GM12878 (cell line): ENCODE results near the gene KCNC1. TPM values are rescaled to one million over a fixed set of nuclear protein-coding genes. Genes with fewer than 3 reads are reported as not detected.

ENCODE experiments used
- ATAC-seq: fragments of 200-7000 bp; cut with Tn5 transposase; 3 replicates; pipeline ENCODE4 v1.9.1; 2020; ENCODE audit warnings: mild to moderate bottlenecking, moderate library complexity
- BruUV-seq: library from RNA; stranded (reverse); fragments of 400-500 nt; replicated peaks from 2 replicates; lab custom pipeline; 2021; lab: Mats Ljungman, UMichigan
- CTCF ChIA-PET: fragments of 300-600 bp; sonication (Branson Sonifier 250); formaldehyde crosslinking; extraction: SDS; loops from one replicate; lab custom pipeline; 2021; ENCODE audit warnings: inconsistent platforms; lab: Yijun Ruan, JAX
- POLR2A ChIA-PET: fragments of 350-600 bp; formaldehyde crosslinking; extraction: SDS; loops from one replicate; lab custom pipeline; 2021; ENCODE audit warnings: inconsistent platforms; lab: Charles Lee
- RAD21 ChIA-PET: fragments of 300-600 bp; sonication (Branson Sonifier 250); formaldehyde crosslinking; loops from one replicate; lab custom pipeline; 2023; ENCODE audit warnings: antibody characterized with exemption; ENCODE audit not compliant: unreplicated experiment; lab: Charles Lee
- SMC1A ChIA-PET: fragments of 300-600 bp; sonication (Branson Sonifier 250); formaldehyde crosslinking; loops from one replicate; lab custom pipeline; 2023; ENCODE audit not compliant: unreplicated experiment, uncharacterized antibody; lab: Charles Lee
- DNase-seq: peaks from one replicate; pipeline ENCODE4 v3.0.0-alpha.2; 2011; ENCODE audit warnings: low read depth, low spot score
- FAIRE-seq: peaks from 3 replicates; lab custom pipeline; 2011; peaks lifted over from hg19 to GRCh38; lab: Jason Lieb, UNC
- H2AFZ ChIP-seq: 2 replicates; pipeline ENCODE4 v1.6.0; 2011; ENCODE audit warnings: low read depth, low read length, control low read depth; ENCODE audit not compliant: control insufficient read depth
- H3K27ac ChIP-seq: 2 replicates; pipeline ENCODE4 v1.5.1; 2011; ENCODE audit warnings: control low read depth; ENCODE audit not compliant: control insufficient read depth, insufficient read depth
- H3K27me3 ChIP-seq, 2 experiments: replicated peaks in 1 of 2; 2 replicates each; pipeline versions ENCODE4 v1.6.0 to v1.6.1; 2011; ENCODE audit warnings: low read length in 1 of 2; ENCODE audit not compliant: control insufficient read depth in 2 of 2, insufficient read depth in 2 of 2
- H3K36me3 ChIP-seq, 2 experiments: 2 replicates each; pipeline ENCODE4 v1.5.1; 2011; ENCODE audit warnings: low read length in 1 of 2; ENCODE audit not compliant: control insufficient read depth in 2 of 2, insufficient read depth in 2 of 2
- H3K4me1 ChIP-seq: 2 replicates; pipeline ENCODE4 v1.6.1; 2011; ENCODE audit warnings: mild to moderate bottlenecking, low read length, moderate library complexity, mixed read lengths; ENCODE audit not compliant: control insufficient read depth, insufficient read depth
- H3K4me2 ChIP-seq: 2 replicates; pipeline ENCODE4 v1.6.0; 2011; ENCODE audit warnings: control low read depth; ENCODE audit not compliant: control insufficient read depth, insufficient read depth
- H3K4me3 ChIP-seq: fragments of 200-600 bp; sonication (generic); 2 replicates; pipeline ENCODE4 v1.5.1; 2016
- H3K79me2 ChIP-seq: 2 replicates; pipeline ENCODE4 v1.6.0; 2011; ENCODE audit warnings: low read length; ENCODE audit not compliant: control insufficient read depth, insufficient read depth
- H3K9ac ChIP-seq: 2 replicates; pipeline ENCODE4 v1.8.0; 2011; ENCODE audit warnings: low read length, control low read depth, mixed read lengths; ENCODE audit not compliant: control insufficient read depth, insufficient read depth
- H3K9me3 ChIP-seq: replicated peaks from 3 replicates; pipeline ENCODE4 v1.5.1; 2011; ENCODE audit warnings: mild to moderate bottlenecking, low read length; ENCODE audit not compliant: control insufficient read depth, insufficient read depth
- H4K20me1 ChIP-seq: 2 replicates; pipeline ENCODE4 v1.6.0; 2011; ENCODE audit not compliant: control insufficient read depth, insufficient read depth
- CEBPB ChIP-seq, 2 experiments: fragments of 150-350 bp in 1 of 2; IDR thresholded peaks; 2 replicates each; pipeline ENCODE4 v1.6.1; 2012 to 2014; ENCODE audit warnings: low read depth in 2 of 2, low read length in 2 of 2, borderline replicate concordance in 1 of 2, inconsistent platforms in 1 of 2
- CHD1 ChIP-seq: IDR thresholded peaks from 2 replicates; pipeline ENCODE4 v1.6.1; 2012; ENCODE audit warnings: low read depth, low read length, improper control_type of control experiment
- ESRRA ChIP-seq: IDR thresholded peaks from 2 replicates; pipeline ENCODE4 v1.6.1; 2012; ENCODE audit warnings: mild to moderate bottlenecking, low read length, improper control_type of control experiment
- POLR2AphosphoS5 ChIP-seq: IDR thresholded peaks from 2 replicates; pipeline ENCODE4 v1.6.1; 2011; ENCODE audit warnings: mild to moderate bottlenecking, low read length, inconsistent platforms
- WGBS: methylation state at CpG from one replicate; pipeline ENCODE4 v1.1.6; 2016; ENCODE audit warnings: low lambda C conversion rate; ENCODE audit not compliant: insufficient replicate concordance, insufficient coverage; ENCODE audit errors: missing lambda C conversion rate; 5-methylcytosine and 5-hydroxymethylcytosine counted together
- in situ Hi-C: fragments of 300-500 bp; cut with MboI; formaldehyde crosslinking; loops from 9 replicates; pipeline ENCODE4 v1.14.3; 2018; ENCODE audit warnings: mixed read lengths
- intact Hi-C: fragments of 100-400 bp; cut with micrococcal nuclease; formaldehyde crosslinking; loops from one replicate; pipeline ENCODE4 v1.14.2; 2022; ENCODE audit not compliant: unreplicated experiment
- polyA plus RNA-seq, 11 experiments: library from polyadenylated mRNA; depleted of rRNA in 4 of 11; unstranded in 6 of 11; stranded (reverse) in 5 of 11; fragments of >200 nt; fragmentation: Nextera tagmentation in 4 of 11; fragmentation: Illumina TruSeq in 1 of 11; extraction: Ambion mirVana in 4 of 11; extraction: Trizol in 1 of 11; gene quantifications; 1 replicate in 1 of 11; 2 replicates in 10 of 11; pipeline versions ENCODE4 v1.2.1 to v1.2.3, GENCODE V29; 2011 to 2016; ENCODE audit warnings: inconsistent platforms in 2 of 11, missing spikeins in 2 of 11, low read depth in 1 of 11
- total RNA-seq, 4 experiments: library from RNA; depleted of rRNA in 3 of 4; stranded (reverse); fragments of >200 nt in 3 of 4; fragmentation: Illumina TruSeq in 1 of 4; extraction: Trizol in 1 of 4; gene quantifications; 2 replicates each; pipeline versions ENCODE4 v1.2.1 to v1.2.3, GENCODE V29; 2013 to 2021

The KCNC1 gene
- total and polyA plus RNA-seq, 10 of the 15 experiments (the other 5 are each of a cell fraction or from before 2014, with no cell fraction given), result 0.27 to 0.34 TPM; not detected in 8

GRCh38 chr11:17763244-17763643 is 28.7 kb downstream of the KCNC1 start:
- no TSS peak for BruUV-seq
- no peak overlapping the region for H3K4me3 ChIP-seq
- 66% methylated on average over 6 of the region's 7 CpGs for WGBS
- in situ Hi-C loops, result loop anchor here (5.0 kb wide), 1 partner anchor 214 kb away; no protein-coding TSS in a partner anchor
- no peaks in the 10 kb centered on the region for H3K9me3 ChIP-seq
- no peaks in the 10 kb centered on the region for H4K20me1 ChIP-seq
- no peak overlapping the region for H3K9ac ChIP-seq
- no peak for ATAC-seq
- H2AFZ ChIP-seq, result no peak overlapping the region
- FAIRE-seq, result no peak
- TF ChIP-seq ESRRA, result no peak
- TF ChIP-seq CHD1, result no peak
- TF ChIP-seq CEBPB (IDR thresholded peaks at IDR 0.05; ENCODE audit: borderline replicate concordance in 1 of 2, low read depth in 2 of 2, low read length in 2 of 2), result no peak
- DNase-seq, result no peak
- ChIA-PET POLR2A (no interaction called here), CTCF (interaction anchor here (5.6 kb wide), 1 partner anchor 216 kb away, joined by 77 read pairs; no protein-coding TSS in a partner anchor), SMC1A (no interaction called here), RAD21 (no interaction called here)
- intact Hi-C loops, result no loop called here
- H3K4me1 ChIP-seq, result no peaks in the 10 kb centered on the region
- H3K79me2 ChIP-seq, result no peaks in the 10 kb centered on the region
- H3K4me2 ChIP-seq, result no peak overlapping the region
- no peaks in the 10 kb centered on the region for H3K27me3 ChIP-seq
- H3K36me3 ChIP-seq, result no peaks in the 10 kb centered on the region
- H3K27ac ChIP-seq, result no peak overlapping the region

DNA sequence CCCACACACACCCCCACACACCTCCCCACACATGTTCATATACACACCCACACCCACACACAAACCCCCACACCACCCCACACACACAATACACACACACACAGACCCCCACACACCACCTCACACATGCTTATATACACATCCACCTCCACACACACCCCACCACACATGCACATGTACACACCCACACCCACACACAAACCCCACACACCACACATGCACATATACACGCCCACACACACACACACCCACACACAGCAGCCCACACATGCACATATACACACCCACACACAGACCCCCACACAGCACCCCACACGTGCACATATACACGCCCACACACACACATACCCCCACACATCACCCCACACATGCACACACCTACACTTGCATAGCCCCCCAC is 29.1 kb downstream of the KCNC1 start:
- Histone ChIP-seq H3K4me2 (no peak overlapping the region), H3K4me1 (no peaks in the 10 kb centered on the region)
- no peak for ATAC-seq
- TF ChIP-seq POLR2AphosphoS5, result no peak
- TF ChIP-seq, all 136 proteins: peak for 0
- Histone ChIP-seq H3K27me3 (no peaks in the 10 kb centered on the region), H3K27ac (no peak overlapping the region), H3K4me3 (no peak overlapping the region), H3K9ac (no peak overlapping the region), H3K9me3 (no peaks in the 10 kb centered on the region), H3K36me3 (no peaks in the 10 kb centered on the region), H3K79me2 (no peaks in the 10 kb centered on the region), H4K20me1 (no peaks in the 10 kb centered on the region), H2AFZ (no peak overlapping the region)
- in situ Hi-C loops, result loop anchor here (5.0 kb wide), 1 partner anchor 214 kb away; no protein-coding TSS in a partner anchor
- DNase-seq (no peak), FAIRE-seq (no peak)
- RAD21 ChIA-PET, result no interaction called here
- POLR2A ChIA-PET, result no interaction called here
- SMC1A ChIA-PET, result no interaction called here
- intact Hi-C loops, result no loop called here
- BruUV-seq, result no TSS peak
- CTCF ChIA-PET, result interaction anchor here (5.6 kb wide), 1 partner anchor 216 kb away, joined by 77 read pairs; no protein-coding TSS in a partner anchor
- WGBS, result 2% methylated on average over 3 of the region's 3 CpGs
